ENCODE measurements around the gene ADCY1.

Gene ADCY1

DNA sequence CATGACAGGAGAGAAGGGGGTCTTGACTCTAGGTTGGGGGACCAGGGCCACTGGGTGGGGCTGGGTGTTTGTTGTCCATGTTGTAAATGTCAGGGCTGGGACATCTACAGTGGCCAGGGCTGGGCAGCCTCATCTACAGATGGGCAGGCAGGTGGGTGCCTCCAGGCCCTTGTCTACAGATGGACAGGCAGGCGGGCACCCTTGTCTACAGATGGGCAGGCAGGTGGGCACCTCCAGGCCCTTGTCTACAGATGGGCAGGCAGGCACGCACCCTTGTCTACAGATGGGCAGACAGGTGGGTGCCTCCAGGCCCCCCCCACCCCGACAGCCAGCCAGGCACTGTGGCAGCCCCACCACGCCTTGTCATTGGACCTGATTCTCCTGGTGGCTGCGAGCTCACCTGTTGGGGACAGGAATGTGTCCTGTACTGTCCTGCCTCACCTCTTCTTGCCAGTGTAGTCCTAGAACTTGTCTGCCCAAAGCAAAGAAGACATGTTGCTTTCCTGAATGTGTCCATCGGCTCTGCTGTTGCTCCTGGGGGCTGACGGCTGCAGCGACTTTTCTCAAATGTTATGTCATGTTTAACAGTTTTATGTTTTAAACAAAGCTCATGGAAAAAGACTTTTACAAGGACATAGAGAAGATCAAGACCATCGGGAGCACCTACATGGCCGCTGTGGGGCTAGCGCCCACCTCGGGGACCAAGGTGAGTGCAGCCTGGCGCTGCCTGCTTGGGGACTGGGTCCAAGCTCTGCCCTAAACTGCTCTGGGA, 129.9 kb downstream of the ADCY1 start:
- Histone ChIP-seq H3K79me2 (ENCODE audit: low read length) (no peaks in the 10 kb centered on the region), H3K9me3 (ENCODE audit: insufficient read depth, low read length) (no peaks in the 10 kb centered on the region), H3K27ac (ENCODE audit: low read length) (no peak overlapping the region), H3K4me1 (ENCODE audit: low read length) (no peaks in the 10 kb centered on the region), H3K36me3 (replicated peaks; ENCODE audit: low read depth, low read length) (no peaks in the 10 kb centered on the region), H3K4me3 (ENCODE audit: low read length) (no peak overlapping the region), H4K20me1 (ENCODE audit: insufficient read depth, low read length) (no peaks in the 10 kb centered on the region), H3K27me3 (ENCODE audit: low read depth, low read length) (no peaks in the 10 kb centered on the region), H2AFZ (ENCODE audit: low read depth, low read length) (no peak overlapping the region), H3K9ac (ENCODE audit: low read length) (no peak overlapping the region), H3K4me2 (ENCODE audit: low read length) (no peak overlapping the region)
- TF ChIP-seq, protein P1, sequence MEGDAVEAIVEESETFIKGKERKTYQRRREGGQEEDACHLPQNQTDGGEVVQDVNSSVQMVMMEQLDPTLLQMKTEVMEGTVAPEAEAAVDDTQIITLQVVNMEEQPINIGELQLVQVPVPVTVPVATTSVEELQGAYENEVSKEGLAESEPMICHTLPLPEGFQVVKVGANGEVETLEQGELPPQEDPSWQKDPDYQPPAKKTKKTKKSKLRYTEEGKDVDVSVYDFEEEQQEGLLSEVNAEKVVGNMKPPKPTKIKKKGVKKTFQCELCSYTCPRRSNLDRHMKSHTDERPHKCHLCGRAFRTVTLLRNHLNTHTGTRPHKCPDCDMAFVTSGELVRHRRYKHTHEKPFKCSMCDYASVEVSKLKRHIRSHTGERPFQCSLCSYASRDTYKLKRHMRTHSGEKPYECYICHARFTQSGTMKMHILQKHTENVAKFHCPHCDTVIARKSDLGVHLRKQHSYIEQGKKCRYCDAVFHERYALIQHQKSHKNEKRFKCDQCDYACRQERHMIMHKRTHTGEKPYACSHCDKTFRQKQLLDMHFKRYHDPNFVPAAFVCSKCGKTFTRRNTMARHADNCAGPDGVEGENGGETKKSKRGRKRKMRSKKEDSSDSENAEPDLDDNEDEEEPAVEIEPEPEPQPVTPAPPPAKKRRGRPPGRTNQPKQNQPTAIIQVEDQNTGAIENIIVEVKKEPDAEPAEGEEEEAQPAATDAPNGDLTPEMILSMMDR (IDR thresholded peaks at IDR 0.05; ENCODE audit: low read depth, low read length), result no peak
- TF ChIP-seq EZH2phosphoT487 (IDR thresholded peaks at IDR 0.05; ENCODE audit: low read depth), result no peak

DNA sequence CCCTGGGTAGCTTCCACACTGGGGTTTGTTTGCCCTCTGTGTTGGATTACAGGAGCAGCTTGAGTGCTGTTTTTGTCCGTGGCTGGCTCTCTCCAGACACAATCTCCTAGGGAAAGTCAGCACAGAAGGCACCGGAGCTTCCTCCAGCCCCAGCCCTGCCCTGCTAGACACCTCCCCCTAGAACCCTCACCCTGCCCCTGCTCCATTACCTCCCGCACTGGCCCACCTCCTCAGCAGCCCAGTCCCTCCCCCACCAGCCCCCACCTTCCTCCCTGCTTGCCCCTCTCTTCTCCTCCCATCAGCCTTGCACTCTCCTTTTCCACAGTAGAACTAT, 130.5 kb downstream of the ADCY1 start:
- Histone ChIP-seq H3K9ac (ENCODE audit: low read length) (no peak overlapping the region), H3K27me3 (ENCODE audit: low read depth, low read length) (no peaks in the 10 kb centered on the region), H3K4me2 (ENCODE audit: low read length) (no peak overlapping the region), H4K20me1 (ENCODE audit: insufficient read depth, low read length) (no peaks in the 10 kb centered on the region), H3K27ac (ENCODE audit: low read length) (no peak overlapping the region), H3K9me3 (ENCODE audit: insufficient read depth, low read length) (no peaks in the 10 kb centered on the region), H3K4me3 (ENCODE audit: low read length) (no peak overlapping the region), H2AFZ (ENCODE audit: low read depth, low read length) (no peak overlapping the region), H3K4me1 (ENCODE audit: low read length) (no peaks in the 10 kb centered on the region), H3K36me3 (replicated peaks; ENCODE audit: low read depth, low read length) (no peaks in the 10 kb centered on the region), H3K79me2 (ENCODE audit: low read length) (no peaks in the 10 kb centered on the region)
- TF ChIP-seq EZH2phosphoT487 (IDR thresholded peaks at IDR 0.05; ENCODE audit: low read depth), result no peak
- TF ChIP-seq, protein P1 (IDR thresholded peaks at IDR 0.05; ENCODE audit: low read depth, low read length), result no peak

DNA sequence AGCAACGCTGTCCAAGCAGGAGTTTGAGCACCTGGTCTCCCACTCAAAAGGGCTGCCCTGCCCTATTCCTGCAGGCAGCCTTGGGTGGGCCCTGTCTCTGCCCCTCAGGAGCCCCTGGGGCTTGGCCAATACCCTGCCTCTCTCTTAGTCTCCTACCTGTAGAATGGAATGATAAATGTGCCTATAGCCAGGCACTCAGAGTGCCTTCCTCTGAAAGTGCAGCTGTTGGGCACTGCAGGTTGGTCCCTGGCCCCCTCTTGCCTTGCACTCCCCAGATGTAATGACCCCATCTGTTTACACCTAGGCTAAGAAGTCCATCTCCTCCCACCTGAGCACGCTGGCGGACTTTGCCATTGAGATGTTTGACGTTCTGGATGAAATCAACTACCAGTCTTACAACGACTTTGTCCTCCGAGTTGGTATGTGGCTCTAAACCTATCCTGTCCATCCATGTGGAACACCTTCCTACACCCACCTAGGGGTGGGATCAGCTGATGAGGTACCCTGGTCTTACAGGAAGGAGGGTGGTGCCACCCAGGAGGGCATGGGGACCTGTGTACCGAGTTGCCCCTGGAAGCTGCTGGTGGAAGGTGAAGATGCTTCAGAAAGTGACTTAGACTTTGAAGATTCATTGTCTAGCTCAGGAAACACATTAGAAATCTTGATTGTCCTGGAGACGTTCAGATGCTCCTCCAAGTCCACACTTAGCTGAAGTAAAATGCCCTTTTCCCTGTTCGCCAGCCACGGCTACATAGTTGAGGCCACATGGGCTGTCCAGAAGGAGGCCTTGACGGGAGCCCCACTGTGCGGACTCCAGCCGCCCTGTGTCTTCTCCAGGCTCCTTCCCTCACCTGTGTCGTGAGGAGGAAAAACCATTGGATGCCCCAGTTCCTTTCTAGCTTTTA, 134.1 kb downstream of the ADCY1 start:
- no peak for TF ChIP-seq EZH2phosphoT487 (IDR thresholded peaks at IDR 0.05; ENCODE audit: low read depth)
- TF ChIP-seq, protein P1 (IDR thresholded peaks at IDR 0.05; ENCODE audit: low read depth, low read length), result no peak
- Histone ChIP-seq H3K4me3 (ENCODE audit: low read length) (no peak overlapping the region), H3K4me1 (ENCODE audit: low read length) (no peaks in the 10 kb centered on the region), H3K27ac (ENCODE audit: low read length) (no peak overlapping the region), H2AFZ (ENCODE audit: low read depth, low read length) (no peak overlapping the region), H3K27me3 (ENCODE audit: low read depth, low read length) (no peaks in the 10 kb centered on the region), H3K4me2 (ENCODE audit: low read length) (no peak overlapping the region), H3K36me3 (replicated peaks; ENCODE audit: low read depth, low read length) (no peaks in the 10 kb centered on the region), H3K9me3 (ENCODE audit: insufficient read depth, low read length) (no peaks in the 10 kb centered on the region), H3K9ac (ENCODE audit: low read length) (no peak overlapping the region), H4K20me1 (ENCODE audit: insufficient read depth, low read length) (no peaks in the 10 kb centered on the region), H3K79me2 (ENCODE audit: low read length) (no peaks in the 10 kb centered on the region)

Data from OCI-LY3 (cell line).